Measurements from ENCODE around the gene ARRB2. TPM values are rescaled to one million over a fixed set of nuclear protein-coding genes. Genes with fewer than 3 reads are reported as not detected.

The ARRB2 gene
- total and polyA plus RNA-seq, 2 of the 8 experiments (the other 6 are each of a cell fraction or from before 2014, with no cell fraction given): 72.4 to 101 TPM

DNA sequence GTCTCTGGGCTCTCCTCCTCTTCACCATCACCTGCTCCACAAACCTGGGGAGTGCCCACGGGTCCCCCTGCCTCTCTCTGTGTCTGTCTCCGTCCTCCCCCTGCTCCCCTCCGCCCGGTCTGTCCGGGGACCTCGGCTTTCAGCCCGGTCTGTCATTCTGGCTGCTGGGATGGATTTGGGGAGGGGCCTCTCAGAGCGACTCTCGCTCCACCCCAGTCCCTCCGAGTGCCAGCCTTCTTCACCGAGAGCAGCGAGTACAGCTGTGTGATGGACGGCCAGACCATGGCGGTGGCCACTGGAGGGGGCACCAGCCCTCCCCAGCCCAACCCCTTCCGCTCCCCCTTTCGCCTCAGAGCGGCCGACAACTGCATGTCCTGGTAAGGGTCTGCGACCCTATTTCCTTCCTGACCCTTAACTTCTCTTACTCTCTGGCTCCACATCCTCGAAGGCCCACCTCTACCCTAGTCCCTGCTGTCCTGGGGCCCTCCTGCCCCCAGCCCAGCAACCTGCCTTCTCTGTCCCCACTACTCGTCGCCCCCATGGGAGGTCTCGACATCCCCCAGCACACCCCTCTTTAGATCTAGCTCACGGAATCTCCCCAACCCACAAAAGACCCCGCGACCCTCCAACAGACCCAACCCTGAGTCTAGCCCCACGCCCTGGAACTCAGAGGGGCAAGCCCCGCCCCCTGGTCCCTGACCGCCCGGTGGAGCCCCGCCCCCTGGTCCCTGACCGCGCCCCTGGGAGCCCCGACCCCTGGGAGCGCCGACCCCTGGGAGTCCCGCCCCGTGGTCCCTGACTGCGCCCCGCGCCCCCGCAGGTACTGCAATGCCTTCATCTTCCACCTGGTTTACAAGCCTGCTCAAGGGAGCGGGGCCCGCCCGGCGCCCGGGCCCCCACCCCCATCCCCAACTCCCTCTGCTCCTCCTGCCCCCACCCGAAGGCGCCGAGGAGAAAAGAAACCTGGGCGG lies 34.9 kb downstream of the ARRB2 start:
- Histone ChIP-seq H2BK20ac (ENCODE audit: low read length) (no peak overlapping the region), H3K56ac (replicated peaks; ENCODE audit: insufficient read length, low read depth, low read length) (no peak overlapping the region), H2BK120ac (replicated peaks; ENCODE audit: low read depth, low read length) (no peak overlapping the region), H3K4ac (replicated peaks; ENCODE audit: insufficient read length, low read depth, low read length) (no peak overlapping the region), H3K27ac (ENCODE audit: low read depth, low read length) (no peak overlapping the region), H2AFZ (ENCODE audit: low read length) (0 out of 2 replicates have a peak overlapping the region, but pooled peaks have one; percentile 11), H3K9me3 (ENCODE audit: insufficient read depth in 2 of 2, low read depth in 1 of 2, low read length in 1 of 2) (no peaks in the 10 kb centered on the region), H3K23me2 (ENCODE audit: low read depth, low read length) (peaks cover 7% of the 10 kb centered on the region; the same call in 1 of the 2 replicates), H3K79me2 (ENCODE audit: control insufficient read depth in 1 of 2, insufficient read depth in 2 of 2, low read length in 2 of 2) (no peaks in the 10 kb centered on the region), H3K27me3 (replicated peaks in 1 of 4; ENCODE audit: control insufficient read depth in 3 of 4, extremely low read depth in 1 of 4, insufficient read depth in 3 of 4, low read length in 3 of 4) (peaks cover 6 to 32% (median 20%) of the 10 kb centered on the region in 4 experiments), H2BK15ac (ENCODE audit: low read length) (peak overlapping the region; percentile 46; the same call in 1 of the 2 replicates), H4K5ac (ENCODE audit: insufficient read length, low read depth, low read length) (peak overlapping the region; percentile 45), H3K4me1 (replicated peaks in 1 of 4; ENCODE audit: control insufficient read depth in 3 of 4, insufficient read depth in 4 of 4, low read length in 3 of 4) (peaks cover 0 to 3% (median under 1%) of the 10 kb centered on the region in 4 experiments; a peak in 3 of 7 replicates), H3K4me3 (ENCODE audit: extremely low read depth in 1 of 4, insufficient read depth in 2 of 4, low read depth in 3 of 4, low read length in 4 of 4) (peak overlapping the region; percentile 43 to 76 (median 61)), H3K23ac (ENCODE audit: insufficient read length) (no peak overlapping the region), H3K9ac (replicated peaks in 1 of 4; ENCODE audit: extremely low read depth in 1 of 4, low read depth in 3 of 4, low read length in 3 of 4) (0 out of 7 replicates have a peak overlapping the region, but pooled peaks of 1 of the 4 experiments have one; percentile 2), H3K36me3 (ENCODE audit: control insufficient read depth in 2 of 4, insufficient read depth in 4 of 4, low read length in 3 of 4) (no peaks in the 10 kb centered on the region), H3K14ac (ENCODE audit: insufficient read length) (no peak overlapping the region), H3K18ac (ENCODE audit: extremely low read depth, low read length) (no peak overlapping the region), H4K20me1 (replicated peaks in 1 of 2; ENCODE audit: control insufficient read depth in 1 of 2, insufficient read depth in 2 of 2, low read length in 2 of 2) (no peaks in the 10 kb centered on the region), H2BK12ac (ENCODE audit: low read depth, low read length) (no peak overlapping the region; the same call in 1 of the 2 replicates), H3K79me1 (ENCODE audit: low read depth, low read length) (no peaks in the 10 kb centered on the region), H3K4me2 (ENCODE audit: insufficient read depth in 1 of 2, low read depth in 2 of 2, low read length in 2 of 2) (peak overlapping the region; percentile 69 to 76), H4K8ac (ENCODE audit: extremely low read depth, insufficient read depth, low read length) (no peak overlapping the region), H4K91ac (replicated peaks; ENCODE audit: insufficient read length, low read length) (no peak overlapping the region), H2AK5ac (ENCODE audit: low read depth, low read length) (no peak overlapping the region), H2BK5ac (ENCODE audit: low read depth, low read length) (no peak overlapping the region; the same call in 1 of the 2 replicates)
- POLR2A ChIA-PET (ENCODE audit: partially characterized antibody): interaction anchor here (1.0 to 1.5 kb wide), 7 partner anchors 8 to 201 kb away, joined by 3 read pairs; partner anchors contain the start of genes MED11 and PSMB6
- peak; percentile 41 to 82 for DNase-seq (ENCODE audit: low read depth in 1 of 2, low spot score in 2 of 2)
- FAIRE-seq: peak; percentile 32
- CTCF ChIA-PET (ENCODE audit: partially characterized antibody): interaction anchor here (0.5 to 3.1 kb wide), 7 partner anchors 13 to 178 kb away, joined by 3 to 14 read pairs (median 3); partner anchors contain the start of gene MED11
- 3% methylated on average over 22 of the region's 51 CpGs; no CpG with 5 or more reads in 1 of the 2 experiments for WGBS, 2 experiments (ENCODE audit: extremely low coverage in 1 of 2, insufficient coverage in 1 of 2, insufficient read length in 1 of 2, insufficient replicate concordance in 2 of 2, low coverage in 1 of 2, low lambda C conversion rate in 2 of 2, missing lambda C conversion rate in 1 of 2)
- no peak for TF ChIP-seq NRF1 (IDR thresholded peaks at IDR 0.05; ENCODE audit: low read depth, low read length)
- TF ChIP-seq RNF2 (IDR thresholded peaks at IDR 0.05; ENCODE audit: borderline replicate concordance, low read depth, low read length, missing control alignments, poor library complexity, severe bottlenecking): no peak
- no peak for TF ChIP-seq JUN (IDR thresholded peaks at IDR 0.05; ENCODE audit: low read depth, low read length)
- TF ChIP-seq KDM4A (IDR thresholded peaks at IDR 0.05; ENCODE audit: low read depth, low read length, severe bottlenecking): peak; percentile 65
- TF ChIP-seq TBP (IDR thresholded peaks at IDR 0.05; ENCODE audit: low read depth, low read length): no peak
- TF ChIP-seq CREB1 (IDR thresholded peaks at IDR 0.05): no peak
- peak in 1 of 2 experiments; percentile 40; a peak in 2 of 4 replicates for TF ChIP-seq RAD21 (IDR thresholded peaks at IDR 0.05 in 1 of 2, conservative IDR thresholded peaks at IDR 0.05 in 1 of 2; ENCODE audit: low read depth in 2 of 2, low read length in 2 of 2)

Measured in H1 (cell line).